Tibial artery (tissue), 4 donors: ENCODE measurements around the gene INO80.

Source experiments
- DNase-seq, 2 donors: peaks; one replicate each; pipeline ENCODE4 v3.0.0-alpha.2; 2019
- H3K27ac ChIP-seq, 2 donors: fragments of 200-600 bp; sonication (generic) in 1 of 2; 1 replicate in 1 of 2; 2 replicates in 1 of 2; pipeline ENCODE4 v1.5.1; 2018 to 2019; ENCODE audit warnings: mild to moderate bottlenecking in 1 of 2
- H3K27me3 ChIP-seq, 2 donors: fragments of 200-600 bp; sonication (generic) in 1 of 2; one replicate each; pipeline versions ENCODE4 v1.5.1 to v1.6.0; 2016 to 2019
- H3K36me3 ChIP-seq, 3 donors: fragments of 200-600 bp; sonication (generic) in 2 of 3; one replicate each; pipeline ENCODE4 v1.5.1; 2016 to 2019; ENCODE audit warnings: mild to moderate bottlenecking in 2 of 3
- H3K4me1 ChIP-seq, 4 donors: fragments of 200-600 bp; sonication (generic) in 2 of 4; 1 replicate in 3 of 4; 2 replicates in 1 of 4; pipeline ENCODE4 v1.5.1; 2016 to 2019
- H3K4me3 ChIP-seq, 2 donors: fragments of 200-600 bp; sonication (generic) in 1 of 2; 1 replicate in 1 of 2; 2 replicates in 1 of 2; pipeline ENCODE4 v1.5.1; 2018 to 2019; ENCODE audit warnings: mild to moderate bottlenecking in 2 of 2
- H3K9me3 ChIP-seq, 3 donors: fragments of 200-600 bp; sonication (generic) in 1 of 3; one replicate each; pipeline ENCODE4 v1.5.1; 2016 to 2019
- CTCF ChIP-seq, 2 experiments: fragments of 200-600 bp in 1 of 2; fragments of 450-650 bp in 1 of 2; IDR thresholded peaks; one replicate each; pipeline ENCODE4 v1.5.1; 2017 to 2019; ENCODE audit warnings: antibody characterized with exemption in 2 of 2, mild to moderate bottlenecking in 1 of 2, moderate library complexity in 1 of 2
- intact Hi-C: fragments of 100-400 bp; cut with DNase I; formaldehyde crosslinking; loops from one replicate; pipeline ENCODE4 v1.15.0; 2023; ENCODE audit warnings: low total_unique reads

The INO80 gene

GRCh38 chr15:41106947-41107346 lies 9.1 kb downstream of the INO80 start:
- Histone ChIP-seq H3K27me3 (no peaks in the 10 kb centered on the region), H3K27ac (no peak overlapping the region), H3K4me1 (peaks cover 0 to 5% (median 2%) of the 10 kb centered on the region in 4 donors), H3K9me3 (no peaks in the 10 kb centered on the region), H3K4me3 (no peak overlapping the region), H3K36me3 (peaks cover 0 to 5% (median 0%) of the 10 kb centered on the region in 3 donors)
- no peak for DNase-seq
- TF ChIP-seq CTCF (IDR thresholded peaks at IDR 0.05): no peak
- intact Hi-C loops: no loop called here

DNA sequence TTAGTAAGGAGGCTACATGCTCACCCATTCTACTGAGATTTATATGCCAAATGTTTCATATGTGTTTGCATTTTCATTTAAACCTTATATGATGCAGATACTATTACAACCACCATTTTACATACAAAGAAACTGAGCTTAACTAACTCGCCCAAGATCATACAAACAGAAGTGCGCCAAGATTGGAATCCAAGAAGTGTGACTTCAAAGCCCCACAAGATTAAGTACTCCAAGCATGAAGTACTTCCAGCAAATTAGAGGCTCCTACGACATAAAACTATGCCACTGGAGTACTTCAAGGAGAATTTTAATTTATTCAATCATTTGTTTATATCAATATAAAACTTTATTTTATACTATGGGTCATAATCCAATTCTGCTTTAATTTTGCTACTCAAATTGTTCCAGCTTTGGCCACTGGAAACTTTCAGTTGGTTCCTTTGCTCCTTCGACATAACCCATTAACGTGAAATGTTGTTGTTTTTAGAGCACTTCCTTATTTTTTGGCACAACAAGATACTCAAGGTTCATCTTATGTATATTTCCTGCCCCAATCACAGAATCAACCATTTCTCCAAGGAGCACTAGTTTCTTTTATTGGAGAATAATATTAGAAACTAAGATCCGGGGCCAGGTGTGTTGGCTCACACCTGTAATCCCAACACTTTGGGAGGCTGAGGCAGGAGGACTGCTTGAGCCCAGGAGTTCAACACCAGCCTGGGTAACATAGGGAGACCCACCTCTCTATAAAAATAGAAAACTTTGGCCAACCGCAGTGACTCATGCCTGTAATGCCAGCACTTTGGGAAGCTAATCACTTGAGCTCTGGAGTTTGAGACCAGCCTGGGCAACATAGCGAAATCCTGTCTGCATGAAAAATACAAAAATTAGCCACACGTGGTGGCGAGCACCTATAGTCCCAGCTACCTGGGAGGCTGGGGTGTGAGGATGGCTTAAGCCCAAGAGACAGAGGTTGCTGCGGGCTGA lies 10.4 kb downstream of the INO80 start:
- H3K4me3 ChIP-seq: no peak overlapping the region
- no peaks in the 10 kb centered on the region for H3K36me3 ChIP-seq
- no peak for TF ChIP-seq CTCF (IDR thresholded peaks at IDR 0.05)
- no peaks in the 10 kb centered on the region for H3K27me3 ChIP-seq
- DNase-seq: no peak
- H3K9me3 ChIP-seq: no peaks in the 10 kb centered on the region
- intact Hi-C loops: no loop called here
- H3K27ac ChIP-seq: no peak overlapping the region
- peaks cover 0 to 5% (median 2%) of the 10 kb centered on the region in 4 donors for H3K4me1 ChIP-seq

GRCh38 chr15:41104234-41104633 lies 11.8 kb downstream of the INO80 start:
- Histone ChIP-seq H3K36me3 (no peaks in the 10 kb centered on the region), H3K4me1 (peaks cover 0 to 5% (median 2%) of the 10 kb centered on the region in 4 donors), H3K9me3 (no peaks in the 10 kb centered on the region), H3K27ac (no peak overlapping the region), H3K4me3 (no peak overlapping the region), H3K27me3 (no peaks in the 10 kb centered on the region)
- no peak for TF ChIP-seq CTCF (IDR thresholded peaks at IDR 0.05)
- intact Hi-C loops: no loop called here
- no peak for DNase-seq

- intact Hi-C loops: no loop called here
- Histone ChIP-seq H3K4me3 (no peak overlapping the region), H3K27me3 (no peaks in the 10 kb centered on the region), H3K4me1 (peaks cover 0 to 5% (median 2%) of the 10 kb centered on the region in 4 donors), H3K9me3 (no peaks in the 10 kb centered on the region), H3K36me3 (peaks cover 0 to 5% (median 0%) of the 10 kb centered on the region in 3 donors), H3K27ac (no peak overlapping the region)
- DNase-seq: no peak
- TF ChIP-seq CTCF (IDR thresholded peaks at IDR 0.05): no peak
Observed at GRCh38 chr15:41102854-41103253, 13.2 kb downstream of the INO80 start.

- no peak for DNase-seq
- H3K36me3 ChIP-seq: peaks cover 37 to 62% (median 50%) of the 10 kb centered on the region in 3 donors
Observed at GRCh38 chr15:41096178-41096577, 19.9 kb downstream of the INO80 start.

More at GRCh38 chr15:41096178-41096577, 19.9 kb downstream of the INO80 start:
- no peaks in the 10 kb centered on the region for H3K27me3 ChIP-seq
- intact Hi-C loops: no loop called here
- H3K9me3 ChIP-seq: no peaks in the 10 kb centered on the region
- no peak overlapping the region for H3K4me3 ChIP-seq
- no peak for TF ChIP-seq CTCF (IDR thresholded peaks at IDR 0.05)
- H3K4me1 ChIP-seq: no peaks in the 10 kb centered on the region
- H3K27ac ChIP-seq: no peak overlapping the region
